ENCODE results near the gene MAS1L. TPM values are rescaled to one million over a fixed set of nuclear protein-coding genes. Genes with fewer than 3 reads are reported as not detected.

The MAS1L gene
- total RNA-seq, 1 experiment from 2014 or later, result not detected

- no peak for TF ChIP-seq CTCF (IDR thresholded peaks at IDR 0.05 in 2 of 3, conservative IDR thresholded peaks at IDR 0.05 in 1 of 3; ENCODE audit: borderline replicate concordance in 1 of 3, insufficient read depth in 1 of 3, low read depth in 2 of 3, low read length in 2 of 3)
- TF ChIP-seq POLR2AphosphoS5 (IDR thresholded peaks at IDR 0.05; ENCODE audit: low read depth, low read length), result no peak
- TF ChIP-seq FOSL1 (IDR thresholded peaks at IDR 0.05; ENCODE audit: low read depth), result no peak
- TF ChIP-seq ZBTB33 (IDR thresholded peaks at IDR 0.05; ENCODE audit: extremely low read depth, insufficient replicate concordance, low read length), result no peak
These were observed 9.2 kb upstream of the MAS1L start (continued) for GRCh38 chr6:29496961-29497360.

- ATAC-seq (no peak), DNase-seq (ENCODE audit: low read depth, low spot score) (no peak)
- H3K9me2 ChIP-seq (ENCODE audit: insufficient read depth), result no peaks in the 10 kb centered on the region; the same call in 1 of the 2 replicates
- intact Hi-C loops (cut with micrococcal nuclease), result no loop called here
- ChIA-PET CTCF (no interaction called here), RAD21 (ENCODE audit: low non-redundant PET in 1 of 2, low total read pairs in 2 of 2, uncharacterized antibody in 2 of 2, unreplicated experiment in 2 of 2) (no interaction called here), POLR2A (no interaction called here)
- H2AFZ ChIP-seq (ENCODE audit: low read depth, low read length, poor library complexity, severe bottlenecking), result no peak overlapping the region
- no peaks in the 10 kb centered on the region for H4K20me1 ChIP-seq (ENCODE audit: insufficient read depth)
- no peak overlapping the region for H3K4me2 ChIP-seq (ENCODE audit: low read length)
- H3K79me2 ChIP-seq (ENCODE audit: insufficient read depth, low read length), result no peaks in the 10 kb centered on the region
- no peaks in the 10 kb centered on the region for H3K36me3 ChIP-seq (ENCODE audit: control insufficient read depth in 1 of 2, insufficient read depth in 2 of 2, low read length in 2 of 2)
- no peak overlapping the region for H3K9ac ChIP-seq (ENCODE audit: low read length)
- H3K9me3 ChIP-seq (ENCODE audit: control insufficient read depth in 1 of 2, insufficient read depth in 1 of 2, low read depth in 1 of 2, low read length in 2 of 2), result no peaks in the 10 kb centered on the region
- no peaks in the 10 kb centered on the region for H3K4me1 ChIP-seq (ENCODE audit: control insufficient read depth in 1 of 2, insufficient read depth in 2 of 2, low read length in 2 of 2)
- no TSS peak for BruUV-seq (replicated peaks)
- peaks cover 27% of the 10 kb centered on the region for H3K27me3 ChIP-seq (ENCODE audit: insufficient read depth, low read length)
- no peak overlapping the region for H3K4me3 ChIP-seq (replicated peaks in 1 of 2; ENCODE audit: low read depth in 1 of 2, low read length in 2 of 2)
- no peak overlapping the region for H3K27ac ChIP-seq (ENCODE audit: low read depth, low read length)
- TF ChIP-seq REST (IDR thresholded peaks at IDR 0.05; ENCODE audit: low read depth), result no peak
- no peak for TF ChIP-seq CTCF (IDR thresholded peaks at IDR 0.05 in 2 of 3, conservative IDR thresholded peaks at IDR 0.05 in 1 of 3; ENCODE audit: borderline replicate concordance in 1 of 3, insufficient read depth in 1 of 3, low read depth in 2 of 3, low read length in 2 of 3)
- TF ChIP-seq CBX3 (IDR thresholded peaks at IDR 0.05; ENCODE audit: low read depth), result no peak
- TF ChIP-seq ATF3 (IDR thresholded peaks at IDR 0.05), result no peak
- TF ChIP-seq SRF (IDR thresholded peaks at IDR 0.05; ENCODE audit: low read depth), result no peak
- TF ChIP-seq ELF1 (IDR thresholded peaks at IDR 0.05; ENCODE audit: borderline replicate concordance, low read depth), result no peak
- TF ChIP-seq TCF7L2 (IDR thresholded peaks at IDR 0.05; ENCODE audit: borderline replicate concordance, extremely low read depth, insufficient read depth, insufficient read length), result no peak
- TF ChIP-seq EZH2 (IDR thresholded peaks at IDR 0.05), result no peak
These were observed 7.8 kb upstream of the MAS1L start for GRCh38 chr6:29495571-29495970.

Measured in HCT116 (cell line).